Measurements from ENCODE around the gene FGF5. TPM values are rescaled to one million over a fixed set of nuclear protein-coding genes. Genes with fewer than 3 reads are reported as not detected.

The FGF5 gene
- total RNA-seq, 1 donor from 2014 or later: not detected

GRCh38 chr4:80268081-80268823, 1.8 kb downstream of the FGF5 start:
- H3K9ac ChIP-seq: no peak overlapping the region
- H3K27ac ChIP-seq: no peak overlapping the region
- no peak overlapping the region for H3K4me3 Mint-ChIP-seq
- H3K4me2 ChIP-seq: peak overlapping the region; percentile 1
- TF ChIP-seq CTCF (IDR thresholded peaks at IDR 0.05) (no peak), EZH2 (IDR thresholded peaks at IDR 0.05) (peak; percentile 67), EZH2phosphoT487 (IDR thresholded peaks at IDR 0.05) (peak; percentile 60)
- H3K4me1 Mint-ChIP-seq: peaks cover 24% of the 10 kb centered on the region
- no peak overlapping the region for H3K4me3 ChIP-seq
- peaks cover 22% of the 10 kb centered on the region for H3K4me1 ChIP-seq
- H3F3A ChIP-seq (ENCODE audit: low read depth): no peaks in the 10 kb centered on the region
- H3K9me3 Mint-ChIP-seq: peaks cover 3% of the 10 kb centered on the region
- H3K36me3 Mint-ChIP-seq: no peaks in the 10 kb centered on the region
- peaks cover 18% of the 10 kb centered on the region for H4K20me1 ChIP-seq (ENCODE audit: low read depth)
- H2AFZ ChIP-seq (replicated peaks): no peak overlapping the region
- H3K9me3 ChIP-seq (ENCODE audit: low read depth): no peaks in the 10 kb centered on the region
- H3K79me2 ChIP-seq (ENCODE audit: low read depth): no peaks in the 10 kb centered on the region
- peaks cover 65% of the 10 kb centered on the region for H3K27me3 Mint-ChIP-seq (ENCODE audit: insufficient read depth, low read depth)
- peaks cover 100% of the 10 kb centered on the region for H3K27me3 ChIP-seq
- DNase-seq (ENCODE audit: low spot score): peak; percentile 17
- no peaks in the 10 kb centered on the region for H3K36me3 ChIP-seq
- no peak overlapping the region for H3K27ac Mint-ChIP-seq

GRCh38 chr4:80268936-80269335, 2.5 kb downstream of the FGF5 start:
- no peak overlapping the region for H3K27ac ChIP-seq
- no peaks in the 10 kb centered on the region for H3K9me3 ChIP-seq (ENCODE audit: low read depth)
- no peak for TF ChIP-seq EZH2phosphoT487 (IDR thresholded peaks at IDR 0.05)
- no peak for TF ChIP-seq EZH2 (IDR thresholded peaks at IDR 0.05)
- TF ChIP-seq CTCF (IDR thresholded peaks at IDR 0.05): no peak
- peaks cover 100% of the 10 kb centered on the region for H3K27me3 ChIP-seq
- H3F3A ChIP-seq (ENCODE audit: low read depth): no peaks in the 10 kb centered on the region
- H3K4me3 Mint-ChIP-seq: no peak overlapping the region
- H3K36me3 Mint-ChIP-seq: no peaks in the 10 kb centered on the region
- DNase-seq (ENCODE audit: low spot score): no peak
- H3K9me3 Mint-ChIP-seq: peaks cover 3% of the 10 kb centered on the region
- H3K9ac ChIP-seq: no peak overlapping the region
- H3K4me3 ChIP-seq: no peak overlapping the region
- H3K27ac Mint-ChIP-seq: no peak overlapping the region
- peaks cover 18% of the 10 kb centered on the region for H3K4me1 Mint-ChIP-seq
- H3K4me2 ChIP-seq: no peak overlapping the region
- H3K4me1 ChIP-seq: peaks cover 16% of the 10 kb centered on the region
- H4K20me1 ChIP-seq (ENCODE audit: low read depth): peaks cover 18% of the 10 kb centered on the region
- no peak overlapping the region for H2AFZ ChIP-seq (replicated peaks)
- H3K79me2 ChIP-seq (ENCODE audit: low read depth): no peaks in the 10 kb centered on the region
- no peaks in the 10 kb centered on the region for H3K36me3 ChIP-seq
- H3K27me3 Mint-ChIP-seq (ENCODE audit: insufficient read depth, low read depth): peaks cover 59% of the 10 kb centered on the region

GRCh38 chr4:80270321-80270720, 3.9 kb downstream of the FGF5 start:
- Histone ChIP-seq H3K27ac (no peak overlapping the region), H3K4me3 (no peak overlapping the region), H3K36me3 (no peaks in the 10 kb centered on the region), H3K9ac (no peak overlapping the region), H3K4me2 (no peak overlapping the region), H2AFZ (replicated peaks) (no peak overlapping the region), H4K20me1 (ENCODE audit: low read depth) (peaks cover 5% of the 10 kb centered on the region), H3F3A (ENCODE audit: low read depth) (no peaks in the 10 kb centered on the region), H3K9me3 (ENCODE audit: low read depth) (no peaks in the 10 kb centered on the region), H3K4me1 (peaks cover 10% of the 10 kb centered on the region), H3K27me3 (peaks cover 99% of the 10 kb centered on the region), H3K79me2 (ENCODE audit: low read depth) (no peaks in the 10 kb centered on the region)
- DNase-seq (ENCODE audit: low spot score): no peak
- peaks cover 3% of the 10 kb centered on the region for H3K9me3 Mint-ChIP-seq
- TF ChIP-seq EZH2 (IDR thresholded peaks at IDR 0.05) (no peak), CTCF (IDR thresholded peaks at IDR 0.05) (no peak), EZH2phosphoT487 (IDR thresholded peaks at IDR 0.05) (no peak)
- no peak overlapping the region for H3K27ac Mint-ChIP-seq
- H3K36me3 Mint-ChIP-seq: no peaks in the 10 kb centered on the region
- peaks cover 45% of the 10 kb centered on the region for H3K27me3 Mint-ChIP-seq (ENCODE audit: insufficient read depth, low read depth)
- no peak overlapping the region for H3K4me3 Mint-ChIP-seq
- H3K4me1 Mint-ChIP-seq: peaks cover 13% of the 10 kb centered on the region

Measured in neural progenitor cell (in vitro differentiated cells).